T-helper 1 cell treated with Interleukin-12 subunit alpha and Interleukin-12 subunit beta and Interleukin-4 antibody, amounts not matched to agents 30 ng/mL and 1 ng/mL, for 36 hours (primary cell): Measurements from ENCODE around the gene GABRE. TPM values are rescaled to one million over a fixed set of nuclear protein-coding genes. Genes with fewer than 3 reads are reported as not detected.

Experiments
- intact Hi-C: fragments of 100-400 bp; cut with micrococcal nuclease; formaldehyde crosslinking; loops from one replicate; pipeline ENCODE4 v1.15.1; 2024
- total RNA-seq: library from RNA; stranded (reverse); gene quantifications from 2 replicates; pipeline ENCODE4 v1.2.3, GENCODE V29; 2022

Gene GABRE, protein sequence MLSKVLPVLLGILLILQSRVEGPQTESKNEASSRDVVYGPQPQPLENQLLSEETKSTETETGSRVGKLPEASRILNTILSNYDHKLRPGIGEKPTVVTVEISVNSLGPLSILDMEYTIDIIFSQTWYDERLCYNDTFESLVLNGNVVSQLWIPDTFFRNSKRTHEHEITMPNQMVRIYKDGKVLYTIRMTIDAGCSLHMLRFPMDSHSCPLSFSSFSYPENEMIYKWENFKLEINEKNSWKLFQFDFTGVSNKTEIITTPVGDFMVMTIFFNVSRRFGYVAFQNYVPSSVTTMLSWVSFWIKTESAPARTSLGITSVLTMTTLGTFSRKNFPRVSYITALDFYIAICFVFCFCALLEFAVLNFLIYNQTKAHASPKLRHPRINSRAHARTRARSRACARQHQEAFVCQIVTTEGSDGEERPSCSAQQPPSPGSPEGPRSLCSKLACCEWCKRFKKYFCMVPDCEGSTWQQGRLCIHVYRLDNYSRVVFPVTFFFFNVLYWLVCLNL
- not detected in 2 replicates for total RNA-seq

DNA sequence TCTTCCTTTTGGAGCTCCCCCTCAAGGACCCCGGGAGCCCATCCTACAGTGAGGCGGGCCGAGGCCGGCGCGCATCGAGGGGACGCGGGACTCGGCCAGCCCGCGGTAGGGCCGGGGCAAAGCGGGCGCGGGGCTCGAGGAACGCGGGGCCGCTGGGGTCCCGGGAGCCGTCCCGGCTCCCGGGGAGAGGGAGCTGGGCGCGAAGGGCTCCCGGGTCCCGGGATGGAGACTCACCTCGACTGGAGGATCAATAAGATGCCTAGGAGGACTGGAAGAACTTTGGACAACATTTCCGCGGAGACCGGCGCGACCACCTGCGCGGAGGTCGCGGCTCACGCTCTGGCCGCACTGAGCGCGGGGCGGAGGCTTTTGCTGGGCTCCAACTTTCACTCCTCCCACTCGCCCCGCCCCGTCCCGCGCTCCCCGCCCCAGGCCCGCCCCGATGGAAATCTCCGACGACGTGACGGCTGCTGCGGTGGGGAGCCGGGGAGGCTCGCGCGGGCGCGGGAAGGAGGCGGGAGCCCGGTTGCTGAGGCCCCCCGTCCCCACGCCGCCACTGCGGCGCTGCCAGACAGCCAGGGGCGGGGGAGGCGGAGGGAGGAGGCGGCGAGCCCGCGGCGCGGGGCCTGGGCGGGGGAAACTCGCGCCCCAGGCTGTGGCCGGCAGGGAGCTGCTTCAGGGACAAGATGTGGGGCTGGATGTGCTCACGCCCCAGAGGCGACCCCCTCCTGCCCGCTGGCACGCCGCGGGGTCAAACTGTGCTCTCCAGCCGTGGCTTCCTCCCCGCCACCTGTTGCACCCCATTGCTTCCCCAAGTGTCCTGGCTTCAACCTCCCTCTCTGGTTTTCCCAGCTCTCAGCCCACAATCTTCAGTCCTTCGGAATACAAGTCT is at the start of gene GABRE:
GABRE (minus strand) TSS at position 341 of the 892 bp plus-strand sequence; CDS start at position 290, 51 bp downstream.
- intact Hi-C loops, result no loop called here

DNA sequence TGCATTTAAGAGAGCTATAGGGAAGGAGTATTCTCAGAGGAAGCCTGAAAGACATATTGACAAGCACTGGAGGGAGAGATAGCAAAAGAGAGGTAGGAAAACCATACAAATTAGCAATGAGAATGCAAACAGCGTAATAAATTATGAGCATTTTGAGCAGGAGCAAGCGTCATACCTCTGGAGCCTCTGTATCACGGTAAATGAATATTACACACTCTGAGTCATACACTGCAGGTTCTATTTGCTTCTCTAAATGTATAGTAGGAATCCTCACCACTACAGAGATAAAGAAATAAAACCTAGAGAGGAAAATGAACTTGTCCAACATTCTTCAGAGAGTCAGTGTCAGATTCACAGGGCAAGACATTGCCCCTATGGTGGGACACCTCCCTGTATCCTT is 46.4 kb upstream of the GABRE start:
- intact Hi-C loops, result no loop called here

DNA sequence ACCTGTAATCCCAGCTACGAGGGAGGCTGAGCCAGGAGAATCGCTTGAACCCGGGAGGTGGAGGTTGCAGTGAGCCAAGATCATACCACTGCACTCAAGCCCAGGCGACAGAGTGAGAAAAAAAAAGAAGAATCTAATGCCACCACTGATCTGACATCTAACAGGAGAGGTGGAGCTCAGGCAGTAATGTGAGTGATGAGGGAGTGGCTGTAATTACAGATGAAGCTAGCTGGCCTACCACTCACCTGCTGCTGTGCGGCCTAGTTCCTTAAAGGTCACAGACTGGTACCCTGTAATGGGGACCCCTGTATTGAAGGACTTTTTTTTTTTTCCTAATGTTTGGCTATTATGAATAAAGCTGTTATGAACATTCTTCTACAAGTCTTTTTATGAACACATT is 25.3 kb upstream of the GABRE start:
- intact Hi-C loops, result no loop called here

DNA sequence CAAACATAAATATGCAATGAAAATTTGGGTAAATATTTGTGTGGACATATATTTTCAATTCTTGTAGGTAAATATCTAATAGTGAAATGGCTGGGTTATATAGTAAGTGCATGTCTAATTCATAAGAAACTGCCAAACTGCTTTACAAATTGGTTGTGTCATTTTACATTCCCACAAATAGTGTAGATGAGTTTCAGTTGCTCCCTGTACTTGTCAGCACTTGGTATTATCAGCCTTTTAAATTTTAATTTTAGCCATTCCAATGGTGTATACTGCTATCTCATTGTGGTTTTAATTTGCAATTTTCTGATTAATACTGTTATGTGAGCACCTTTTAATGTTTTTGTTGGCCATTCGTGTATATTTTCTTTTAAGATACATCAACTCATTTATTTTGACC is 23.1 kb upstream of the GABRE start:
- intact Hi-C loops, result no loop called here

DNA sequence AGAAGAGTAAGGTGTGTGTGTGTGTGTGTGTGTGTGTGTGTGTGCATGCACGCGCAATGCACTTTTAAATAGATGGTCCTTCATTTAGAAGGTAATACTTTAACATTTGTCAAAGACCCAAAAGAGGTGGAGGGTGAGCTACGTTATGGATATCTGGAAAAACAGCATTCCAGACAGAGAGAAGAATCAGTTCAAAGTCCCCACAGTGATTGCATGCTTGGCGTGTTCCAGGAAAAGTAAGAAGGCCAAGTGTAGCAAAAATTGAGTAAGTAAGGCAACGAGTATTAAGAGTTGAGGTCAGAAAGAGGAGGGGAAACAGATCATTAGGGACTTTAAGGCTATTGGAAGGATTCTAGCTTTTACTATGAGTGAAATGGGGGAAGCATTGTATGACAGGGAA is 21.9 kb upstream of the GABRE start:
- intact Hi-C loops, result no loop called here

DNA sequence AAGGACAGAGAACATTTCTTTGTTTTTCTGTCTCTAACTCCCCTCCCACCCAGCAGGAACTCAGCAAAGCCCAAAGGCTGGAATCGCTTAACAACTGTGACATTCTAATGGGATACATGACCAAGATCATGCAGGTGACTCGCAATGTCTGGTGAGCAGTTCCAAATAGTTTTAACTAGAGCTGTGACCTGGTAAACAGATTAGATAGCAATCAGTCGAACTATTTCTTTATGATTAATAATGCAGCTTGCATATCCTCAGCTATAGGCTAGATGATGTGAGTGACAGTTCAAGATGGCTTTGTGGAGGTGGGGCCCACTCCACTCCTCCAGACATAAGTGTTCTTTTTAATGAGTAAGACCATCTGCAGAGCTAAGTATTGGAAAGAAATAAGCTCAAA is 20.0 kb upstream of the GABRE start:
- intact Hi-C loops, result no loop called here

DNA sequence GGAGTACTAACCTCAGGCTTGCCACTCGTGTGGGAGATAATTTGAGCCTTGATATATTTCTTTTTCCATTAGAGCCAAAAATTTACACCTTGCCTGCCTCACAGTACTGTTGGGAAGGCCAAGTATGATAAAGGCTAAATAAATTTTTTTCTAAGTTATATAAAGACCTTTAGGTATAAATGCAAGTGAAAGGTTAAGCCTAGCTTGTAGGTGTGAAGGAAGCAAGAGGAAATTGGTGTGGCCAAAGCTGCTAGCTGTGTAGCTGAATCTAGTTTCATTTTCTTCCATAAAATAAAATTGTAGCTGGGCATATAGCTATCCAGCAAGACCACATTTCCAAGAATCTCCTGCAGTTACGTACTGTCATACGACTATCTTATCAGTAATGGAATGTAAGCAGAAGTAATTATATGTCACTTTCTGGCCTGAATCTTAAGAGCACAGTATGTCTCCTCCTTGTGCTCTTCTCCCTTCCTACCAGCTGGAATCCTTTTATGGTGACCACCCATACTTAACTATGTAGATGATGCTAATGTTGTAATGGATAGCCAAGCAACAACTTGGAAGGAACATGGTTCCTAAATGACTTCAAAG is 14.3 kb upstream of the GABRE start:
- intact Hi-C loops, result no loop called here

DNA sequence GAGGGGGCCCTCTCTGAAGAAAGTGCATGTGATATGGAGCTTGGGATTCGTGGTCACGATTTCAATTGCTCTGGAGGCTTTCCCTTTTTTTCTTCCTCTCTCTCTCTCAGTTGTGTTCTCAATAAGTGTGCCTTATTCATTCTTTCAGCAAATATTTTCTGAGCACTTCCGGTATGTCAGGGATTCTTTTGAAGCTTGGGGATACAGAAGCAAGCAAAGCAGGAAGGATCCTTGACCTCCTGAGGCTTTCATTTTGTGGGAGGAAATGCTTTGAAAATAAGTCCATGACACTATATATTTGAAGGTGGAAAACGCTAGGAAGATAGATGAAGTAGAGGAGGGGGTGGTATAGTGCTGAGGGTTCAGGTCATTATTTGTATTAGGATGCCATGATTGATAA is 12.6 kb upstream of the GABRE start:
- intact Hi-C loops, result no loop called here

DNA sequence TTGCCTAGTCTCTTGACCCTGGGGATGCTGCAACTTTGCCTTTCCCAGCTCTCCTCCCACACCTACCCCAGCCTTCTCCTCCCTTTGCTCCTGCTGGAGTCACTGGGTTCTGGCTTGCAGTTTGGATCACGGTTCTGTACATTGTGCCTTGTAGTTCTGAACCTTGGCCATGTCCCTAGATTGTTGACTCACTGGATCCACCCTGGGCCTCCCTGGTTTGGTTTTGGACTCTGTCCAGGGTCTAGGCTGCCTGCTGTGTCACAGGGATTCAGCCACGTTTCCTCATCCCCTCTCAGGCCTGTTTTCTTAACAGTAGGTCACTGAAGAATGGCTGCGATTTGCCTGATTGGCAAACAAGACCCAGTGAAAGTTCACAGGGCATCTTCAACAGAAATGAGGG is 11.5 kb upstream of the GABRE start:
- intact Hi-C loops, result no loop called here

DNA sequence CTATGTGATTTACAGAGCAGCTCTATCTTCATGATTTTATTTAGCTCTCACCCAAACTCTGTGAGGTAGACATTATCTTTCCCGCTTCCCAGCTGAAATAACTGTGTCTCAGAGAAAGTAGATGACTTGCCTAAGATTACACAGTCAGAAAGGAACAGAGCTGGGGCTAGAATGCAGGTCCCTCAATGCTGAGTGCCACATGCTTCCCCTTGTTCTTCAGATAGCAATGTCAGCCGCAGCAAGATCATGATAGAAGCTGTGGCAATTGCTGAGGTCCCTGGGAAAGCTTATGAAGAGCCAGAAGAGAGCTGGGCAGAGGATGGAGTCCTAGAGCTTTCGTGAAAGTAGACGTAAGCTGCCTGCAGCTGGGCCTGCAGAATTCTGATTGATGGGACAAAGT is 11.1 kb upstream of the GABRE start:
- intact Hi-C loops, result no loop called here

DNA sequence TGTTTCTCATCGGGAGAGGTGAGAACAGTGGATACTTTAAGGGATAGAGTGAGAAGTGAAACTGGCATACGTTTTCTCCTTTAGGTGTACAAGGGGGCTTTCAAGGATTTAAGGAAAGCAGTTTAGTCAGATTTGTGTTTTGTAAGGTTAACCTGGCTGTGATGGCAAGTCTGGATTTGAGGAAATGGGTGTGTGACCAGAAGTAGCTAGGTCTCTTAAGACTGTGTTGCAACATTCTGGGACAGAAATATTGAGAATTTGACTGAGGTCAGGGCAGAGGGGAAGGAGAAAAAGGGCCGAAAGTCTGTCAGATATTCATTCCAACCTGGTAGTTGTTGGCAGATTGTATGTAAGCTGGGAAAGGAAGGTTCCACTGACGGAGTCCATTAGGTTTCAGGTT is 10.4 kb upstream of the GABRE start:
- intact Hi-C loops, result no loop called here

DNA sequence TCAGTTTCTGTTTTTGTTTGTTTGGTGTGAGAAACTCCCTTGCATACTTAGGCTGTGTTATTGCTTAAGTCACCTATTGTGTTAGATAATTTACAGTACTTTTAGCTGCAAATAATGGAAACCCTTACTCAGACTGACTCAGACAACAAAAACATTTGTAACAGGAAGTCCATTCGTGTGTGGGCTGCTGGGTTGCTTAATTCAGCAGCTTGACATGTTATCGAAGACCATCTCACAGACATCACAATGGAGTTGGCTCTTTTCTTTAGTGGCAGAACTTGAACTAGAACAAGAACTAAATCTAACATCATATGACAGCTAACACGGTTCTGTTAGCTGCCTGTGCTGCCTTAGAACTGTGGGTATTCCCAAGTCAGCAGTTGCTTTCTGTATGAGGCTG is 9.9 kb upstream of the GABRE start:
- intact Hi-C loops, result no loop called here

DNA sequence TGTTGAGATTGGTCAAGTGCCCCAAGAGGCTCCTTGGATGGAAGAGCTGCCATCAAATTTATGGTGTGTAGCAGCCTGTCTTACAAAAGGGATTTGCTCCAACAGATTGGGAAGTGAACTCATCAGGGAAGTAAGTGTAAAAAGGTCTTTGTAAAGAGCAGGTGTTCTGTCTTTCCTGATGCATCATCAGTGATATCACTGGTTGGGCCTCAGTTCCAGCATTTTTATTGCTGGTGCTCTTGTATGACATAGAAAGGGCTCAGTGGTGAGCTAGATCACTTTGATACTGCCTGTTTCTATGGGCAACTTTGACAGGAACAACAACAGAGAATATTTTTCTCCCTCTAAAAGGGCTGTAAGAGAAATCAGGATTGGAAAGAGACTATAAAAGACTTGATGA is 8.7 kb upstream of the GABRE start:
- intact Hi-C loops, result no loop called here

DNA sequence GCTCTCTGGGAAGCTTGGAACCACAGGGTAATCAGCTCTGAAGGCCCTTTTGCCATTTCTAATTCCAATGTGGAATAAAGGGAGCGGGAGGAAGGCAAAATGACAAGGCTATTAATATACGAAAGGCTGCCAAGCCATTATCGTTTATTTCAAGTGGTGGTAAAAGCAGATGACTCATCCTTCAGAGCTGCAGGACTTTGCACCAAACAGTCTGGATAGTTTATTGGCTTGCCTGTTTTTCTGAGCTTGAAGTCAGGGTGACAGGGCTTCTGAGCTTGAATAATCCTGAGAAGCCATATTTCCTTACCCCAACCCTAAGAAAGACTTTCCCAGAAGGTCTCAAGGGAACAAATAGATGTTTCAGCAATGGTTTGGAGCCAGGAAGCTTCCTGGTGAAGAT is 7.7 kb upstream of the GABRE start:
- intact Hi-C loops, result no loop called here

DNA sequence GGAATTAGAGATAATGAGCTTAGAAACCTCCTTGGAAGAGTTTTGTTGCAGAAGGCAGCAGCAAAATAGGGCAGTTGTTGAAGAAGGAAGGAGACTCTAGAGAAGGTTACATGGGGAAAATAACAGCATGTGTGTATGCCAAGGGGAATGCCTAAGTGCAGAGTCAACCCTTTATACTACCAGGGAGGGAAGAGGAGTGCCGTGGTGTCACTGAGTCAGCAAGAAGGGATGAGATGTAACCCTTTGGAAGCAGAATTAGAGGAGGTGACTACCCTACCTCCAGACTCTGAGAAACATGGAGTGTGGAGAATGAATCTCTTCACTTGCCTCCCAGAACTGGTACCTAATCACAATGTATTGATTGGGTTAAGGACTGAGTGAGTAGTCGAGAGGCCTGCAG is 6.7 kb upstream of the GABRE start:
- intact Hi-C loops, result no loop called here

DNA sequence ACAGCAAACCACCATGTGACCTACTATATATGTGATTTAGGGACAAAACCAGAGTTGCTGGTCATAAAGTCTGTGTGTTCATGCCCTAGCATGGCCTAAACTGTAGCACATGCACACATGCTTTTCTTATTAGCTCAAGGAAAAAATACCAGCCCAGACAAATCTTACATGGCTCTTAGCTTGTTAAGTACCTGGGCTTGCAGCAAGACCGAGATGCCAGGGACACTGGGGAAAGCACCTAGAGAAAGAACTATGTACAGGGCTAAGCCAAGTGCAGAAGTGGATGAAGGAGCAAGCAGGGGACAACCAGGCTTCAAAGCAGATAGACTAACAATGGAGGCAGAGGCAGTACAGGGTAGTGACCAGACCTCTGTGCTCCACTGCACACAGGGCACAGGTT is 3.4 kb upstream of the GABRE start:
- intact Hi-C loops, result no loop called here

DNA sequence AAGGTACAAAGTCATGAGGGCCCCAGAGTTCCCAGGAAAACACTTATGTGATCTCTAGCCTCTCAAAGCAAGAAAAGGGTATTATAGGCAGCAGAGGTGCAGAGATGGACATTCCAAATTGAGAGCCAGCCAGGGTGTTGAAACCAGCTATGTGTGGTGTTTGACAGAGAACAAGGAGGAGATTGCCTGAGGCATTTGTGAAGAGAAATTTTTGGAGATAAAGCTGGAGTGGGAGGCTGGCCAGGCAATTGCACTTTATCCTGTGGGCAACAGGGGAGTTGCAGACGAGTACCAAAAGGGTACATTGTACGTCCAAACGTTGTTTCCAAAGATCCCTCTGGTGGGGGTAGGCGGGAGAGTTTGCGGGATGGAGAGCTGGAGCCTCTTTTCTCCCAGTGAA is 2.5 kb upstream of the GABRE start:
- intact Hi-C loops, result no loop called here

DNA sequence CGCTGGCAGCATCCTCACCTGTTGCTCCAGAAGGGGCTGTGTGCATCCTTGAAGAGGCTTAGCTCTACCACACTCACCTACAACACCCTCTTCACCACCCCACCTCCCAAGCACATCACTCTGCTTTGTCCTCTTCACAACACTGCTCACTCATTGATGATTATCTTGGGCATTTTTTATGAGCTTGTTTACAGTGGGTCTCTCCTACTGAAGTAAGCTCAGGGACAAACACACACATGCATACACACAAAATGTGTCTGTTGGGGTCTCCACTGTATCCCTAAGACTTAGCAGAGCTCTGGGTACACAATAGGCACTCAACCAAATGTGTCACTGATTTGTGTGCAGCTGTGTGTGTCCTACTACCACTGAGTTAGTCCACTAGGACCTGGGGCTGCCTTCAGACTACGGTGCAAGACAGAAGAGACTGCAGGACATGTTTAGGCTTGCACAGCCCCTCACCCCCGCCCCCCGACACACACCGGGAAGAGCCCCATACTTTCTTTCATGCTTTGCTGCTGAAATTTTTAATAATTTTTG is 1.3 kb upstream of the GABRE start:
- intact Hi-C loops, result no loop called here

DNA sequence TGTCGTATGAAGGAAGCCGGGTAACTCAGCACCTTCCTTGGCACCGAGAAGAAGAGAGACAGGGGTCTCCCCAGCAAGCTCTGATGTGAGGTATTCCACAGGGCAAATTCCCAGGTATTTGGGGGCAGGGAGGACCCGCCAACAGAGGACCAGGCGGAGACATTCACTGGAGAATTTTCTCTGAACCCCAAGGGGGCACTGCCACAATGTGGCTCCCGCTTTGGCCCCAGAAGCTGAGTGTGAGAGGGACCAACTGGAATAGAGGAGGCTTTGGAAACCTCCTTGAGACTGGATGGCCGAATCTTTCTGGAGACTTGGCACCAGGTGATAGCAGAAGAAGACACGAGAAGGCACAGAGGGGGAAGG is 735 bp upstream of the GABRE start:
- intact Hi-C loops, result no loop called here

DNA sequence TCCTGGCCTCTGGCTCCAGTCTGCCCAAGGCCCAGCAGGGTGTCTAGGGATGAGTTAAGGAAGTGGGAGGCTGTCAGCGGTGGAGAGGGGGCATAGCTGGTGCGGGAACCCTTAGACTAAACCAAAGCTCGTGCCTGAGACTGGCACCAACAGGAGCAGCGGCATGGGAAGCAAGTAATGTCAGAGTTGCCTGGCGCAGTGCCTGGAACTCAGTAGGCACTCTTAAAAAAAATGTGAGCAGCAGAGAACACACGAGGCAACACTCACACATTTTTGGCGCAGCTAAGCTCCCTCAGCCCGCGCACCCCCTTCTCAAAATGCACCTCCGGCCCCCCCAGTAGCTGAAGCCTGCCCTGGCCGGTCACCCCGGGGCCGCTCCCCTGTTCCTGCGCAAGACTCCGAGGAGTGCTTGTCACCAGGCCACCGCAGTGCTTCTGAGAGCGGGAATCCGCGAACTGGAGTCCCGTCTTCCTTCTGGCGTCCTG is 583 bp downstream of the GABRE start:
- intact Hi-C loops, result no loop called here

DNA sequence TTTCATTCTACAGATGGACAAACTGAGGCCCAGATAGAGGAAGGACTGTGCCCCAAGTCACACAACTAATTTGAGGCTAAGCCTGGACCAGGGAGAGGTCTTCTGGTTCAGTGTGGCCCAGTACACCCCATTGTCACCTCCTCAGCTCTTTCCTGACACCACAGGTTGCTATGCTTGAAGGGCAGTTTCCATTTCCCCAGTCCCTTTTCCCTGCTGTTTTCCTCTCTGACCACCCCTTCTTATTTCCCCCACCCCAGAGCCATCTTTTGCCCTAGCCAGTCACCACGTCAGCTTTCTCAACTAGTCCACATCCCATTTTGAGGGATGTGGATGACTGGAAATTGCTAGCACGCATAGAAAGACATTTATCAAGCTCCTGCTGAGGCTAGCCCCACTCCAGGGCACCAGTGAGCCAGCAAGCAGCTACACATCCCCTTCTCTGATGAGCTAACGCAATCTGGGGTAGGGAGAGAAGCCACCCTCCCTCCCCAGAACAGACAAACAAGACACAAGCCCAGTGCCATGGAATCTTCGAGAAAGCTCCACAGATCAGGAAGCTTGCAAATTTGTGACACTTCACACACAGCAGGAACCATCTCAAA is 1.3 kb downstream of the GABRE start:
- intact Hi-C loops, result no loop called here
